Activated T-cell treated with anti-CD3 and anti-CD28 coated beads, Interleukin-2, amount 50 U/mL, for 48 hours (primary cell): ENCODE measurements around the gene SLC22A4.

Experiments used
- DNase-seq, 2 experiments: peaks; one replicate each; pipeline ENCODE4 v3.0.0-alpha.2; 2020

Gene SLC22A4

DNA sequence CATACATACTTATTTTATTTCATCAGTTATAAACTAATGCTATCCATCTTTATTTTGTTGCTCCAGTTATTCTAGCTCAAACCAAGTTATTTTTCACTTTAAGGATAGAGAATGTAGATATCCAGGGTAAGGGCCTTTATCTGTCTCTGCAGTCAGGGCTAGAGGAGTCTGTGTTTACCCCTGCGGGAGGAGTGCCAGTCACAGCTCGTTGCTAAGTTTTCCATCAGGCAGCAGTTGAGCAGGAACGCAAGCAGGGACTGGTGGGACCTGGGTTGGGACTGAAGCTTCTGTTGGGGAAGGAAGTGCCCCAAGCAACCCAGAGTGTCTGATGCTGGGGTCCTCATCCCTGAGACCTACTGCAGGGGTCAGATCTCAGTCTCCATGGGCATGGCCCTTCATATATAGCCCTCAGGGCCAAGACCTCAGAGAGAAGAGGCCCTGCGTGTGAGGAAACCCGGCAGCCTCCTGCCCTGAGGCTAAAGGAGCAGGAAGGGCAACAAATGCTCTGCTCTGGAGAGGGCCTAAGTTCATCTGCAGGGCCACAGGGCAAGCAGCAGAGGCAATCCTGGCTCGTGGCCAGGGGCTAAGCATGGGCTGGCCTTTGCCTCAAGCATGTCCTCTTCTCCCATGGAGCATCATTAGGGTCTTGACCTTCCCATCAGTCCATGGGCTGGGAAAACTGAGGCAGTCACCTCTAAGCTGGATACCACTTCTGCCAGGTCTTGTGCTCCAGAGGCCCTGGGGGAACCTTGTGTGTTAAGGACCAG, 6.6 kb downstream of the SLC22A4 start:
- DNase-seq: no peak

- no peak for DNase-seq
Observed at GRCh38 chr5:132301344-132302271, 7.4 kb downstream of the SLC22A4 start.

DNA sequence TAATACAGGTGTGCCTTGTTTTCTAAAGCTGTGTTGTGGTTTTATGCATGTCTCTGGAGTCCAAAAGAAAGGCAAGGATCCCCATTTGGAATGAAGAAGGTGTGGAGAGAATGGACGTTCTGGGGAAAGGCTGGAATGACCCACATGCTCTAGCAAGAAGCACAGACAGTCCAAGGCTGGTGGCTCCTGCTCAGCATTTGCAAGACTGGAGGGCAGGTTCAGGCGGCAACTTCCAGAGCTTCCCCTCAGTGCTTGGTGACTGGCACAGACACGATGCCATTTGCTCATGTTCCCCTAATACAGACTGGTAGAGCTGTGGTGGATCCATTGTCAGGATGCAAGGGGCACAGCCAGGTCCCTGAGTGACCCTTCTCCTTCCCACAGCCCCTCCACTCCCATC, 8.2 kb downstream of the SLC22A4 start:
- no peak for DNase-seq

- no peak for DNase-seq
Observed at GRCh38 chr5:132303589-132303988, 9.4 kb downstream of the SLC22A4 start.

DNA sequence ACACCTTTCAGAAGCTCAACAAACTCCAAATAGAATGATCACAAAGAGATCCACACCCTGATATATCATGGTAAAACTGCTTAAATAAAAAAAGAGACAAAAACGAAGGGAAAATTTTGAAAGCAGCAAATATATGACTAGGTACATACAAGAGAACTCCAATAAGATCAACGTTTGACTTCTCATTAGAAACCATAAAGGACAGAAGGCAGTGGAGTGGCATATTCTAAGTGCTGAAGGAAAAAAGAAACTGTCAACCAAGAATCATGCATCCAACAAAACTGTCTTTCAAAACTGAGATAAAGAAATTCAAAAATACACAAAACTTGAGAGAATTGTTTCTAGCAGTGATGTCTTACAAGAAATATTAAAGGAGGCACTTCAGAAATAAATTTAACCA, 11.2 kb downstream of the SLC22A4 start:
- DNase-seq: no peak

- no peak for DNase-seq
Observed at GRCh38 chr5:132308701-132309100, 14.5 kb downstream of the SLC22A4 start.

DNA sequence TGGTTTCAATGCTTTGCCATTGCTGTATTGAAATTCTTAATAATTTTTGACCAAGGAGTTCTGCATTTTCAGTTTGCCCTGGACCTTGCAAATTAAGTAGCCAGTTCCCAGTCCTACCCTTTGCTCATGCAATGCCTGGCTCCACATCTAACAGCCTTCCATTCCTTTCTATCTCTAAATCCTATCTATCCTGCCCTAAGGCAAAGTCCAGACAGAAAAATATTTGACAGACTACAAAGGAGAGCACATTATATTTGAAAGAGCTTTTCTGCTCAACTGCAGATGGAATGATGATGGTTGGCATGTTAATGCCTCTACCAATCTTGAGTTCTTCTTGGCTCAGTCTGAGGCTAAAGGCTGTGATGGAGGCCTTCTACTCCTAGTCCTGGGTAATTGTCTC, 15.5 kb downstream of the SLC22A4 start:
- DNase-seq: no peak

DNA sequence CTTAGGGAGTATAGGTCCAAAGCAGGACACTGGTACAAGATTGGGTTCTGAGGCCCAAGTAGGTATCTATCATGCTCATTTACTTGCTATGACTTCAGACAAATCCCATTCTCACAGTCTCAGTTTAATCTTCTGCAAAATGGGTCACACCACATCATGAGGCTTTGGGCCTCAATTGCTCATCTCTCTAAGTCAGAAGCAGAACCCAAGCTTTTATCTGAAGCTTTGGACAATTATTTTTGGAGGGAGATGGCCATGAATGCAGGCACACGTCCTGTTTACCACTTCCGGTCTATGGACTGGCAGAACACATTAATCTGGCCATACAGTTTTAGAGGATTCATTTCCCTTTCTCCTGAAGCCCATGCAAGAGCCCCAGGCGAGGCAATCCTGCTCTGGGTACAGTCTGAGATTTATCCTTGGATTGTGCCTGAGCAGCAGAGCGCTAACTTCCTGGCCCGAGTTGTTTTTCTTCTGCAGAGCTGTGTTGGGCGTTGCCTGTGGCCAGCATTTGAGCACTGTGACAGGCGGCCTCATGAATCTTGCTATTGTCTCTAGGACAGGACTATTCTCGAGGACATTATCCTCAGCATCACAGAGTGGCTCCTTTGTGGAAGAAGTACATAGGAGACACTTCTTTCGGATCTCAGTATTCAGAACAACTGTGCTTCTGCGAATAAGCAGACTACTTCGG, 16.1 kb downstream of the SLC22A4 start:
- DNase-seq: no peak

DNA sequence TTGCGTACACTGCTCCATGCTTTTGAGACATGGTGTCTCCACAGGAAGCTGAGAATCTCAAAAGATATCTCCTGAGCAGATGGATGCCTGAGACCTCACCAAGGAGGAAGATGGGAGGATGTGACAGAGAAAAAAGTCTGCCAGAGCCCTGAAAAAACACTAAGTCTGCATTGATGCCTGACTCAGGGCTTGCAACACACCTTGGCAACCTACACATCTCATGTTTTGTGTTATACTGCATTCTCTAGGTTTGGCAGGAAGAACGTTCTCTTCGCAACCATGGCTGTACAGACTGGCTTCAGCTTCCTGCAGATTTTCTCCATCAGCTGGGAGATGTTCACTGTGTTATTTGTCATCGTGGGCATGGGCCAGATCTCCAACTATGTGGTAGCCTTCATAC, 19.2 kb downstream of the SLC22A4 start:
- DNase-seq: no peak

- DNase-seq: no peak
Observed at GRCh38 chr5:132313961-132314432, 19.8 kb downstream of the SLC22A4 start.

GRCh38 chr5:132315529-132316067, 21.4 kb downstream of the SLC22A4 start:
- no peak for DNase-seq

DNA sequence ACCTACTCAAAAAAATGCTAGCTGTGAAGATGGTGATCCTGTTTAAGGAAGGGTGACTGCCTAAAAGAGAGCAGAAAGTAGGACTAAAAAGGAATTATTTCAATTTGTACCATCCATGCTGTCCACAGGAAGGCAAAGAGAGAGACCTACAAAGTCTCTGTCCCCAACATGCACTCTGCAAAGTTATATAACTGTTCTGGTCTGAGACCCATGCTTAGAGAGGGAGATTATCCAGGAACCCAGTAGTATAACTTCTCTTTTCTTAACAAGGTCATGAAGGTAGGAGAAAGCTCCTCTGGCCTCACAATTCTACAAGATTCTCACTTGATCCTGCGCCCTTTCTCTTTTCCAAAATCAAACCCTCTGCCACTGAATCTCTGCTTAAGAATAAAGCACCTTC, 25.8 kb downstream of the SLC22A4 start:
- DNase-seq: no peak

GRCh38 chr5:132321109-132321721, 27.0 kb downstream of the SLC22A4 start:
- DNase-seq: no peak

DNA sequence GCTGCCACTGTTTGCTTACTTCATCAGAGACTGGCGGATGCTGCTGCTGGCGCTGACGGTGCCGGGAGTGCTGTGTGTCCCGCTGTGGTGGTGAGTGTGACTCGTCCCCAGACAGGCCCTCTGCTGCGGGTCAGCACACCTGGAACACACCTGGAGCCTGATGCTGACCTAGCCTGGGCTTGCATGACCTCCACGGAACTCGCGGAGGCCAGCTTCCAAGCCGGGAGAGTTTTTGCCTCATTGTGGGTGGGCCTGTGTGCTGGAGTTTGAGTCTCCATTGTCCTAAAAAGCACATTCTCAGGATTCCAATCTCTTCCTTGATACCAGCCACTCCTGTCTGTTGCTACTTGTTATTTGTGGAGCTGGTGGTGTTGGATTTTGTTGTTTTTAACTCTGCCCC, 28.1 kb downstream of the SLC22A4 start:
- DNase-seq: no peak

DNA sequence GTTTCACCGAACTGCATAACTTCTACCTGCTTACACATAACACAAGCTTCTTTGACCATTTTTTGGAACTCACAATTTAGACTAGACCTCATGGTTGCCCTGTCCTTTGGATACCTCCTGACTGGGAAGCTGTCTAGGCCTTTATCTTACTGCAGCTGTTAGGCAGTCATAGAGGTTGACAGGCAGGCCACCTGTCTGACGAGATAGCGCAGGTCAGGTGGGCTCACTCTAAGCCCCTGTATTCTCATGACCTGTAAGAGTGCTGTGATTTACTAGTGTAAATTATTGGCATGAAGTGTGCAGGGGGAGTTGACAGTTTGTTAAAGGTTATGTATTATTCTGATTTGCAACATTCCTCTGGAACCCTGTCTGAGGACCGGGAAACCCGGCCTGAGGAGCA, 29.0 kb downstream of the SLC22A4 start:
- DNase-seq: no peak

- DNase-seq: no peak
Observed at GRCh38 chr5:132325691-132326090, 31.5 kb downstream of the SLC22A4 start.

DNA sequence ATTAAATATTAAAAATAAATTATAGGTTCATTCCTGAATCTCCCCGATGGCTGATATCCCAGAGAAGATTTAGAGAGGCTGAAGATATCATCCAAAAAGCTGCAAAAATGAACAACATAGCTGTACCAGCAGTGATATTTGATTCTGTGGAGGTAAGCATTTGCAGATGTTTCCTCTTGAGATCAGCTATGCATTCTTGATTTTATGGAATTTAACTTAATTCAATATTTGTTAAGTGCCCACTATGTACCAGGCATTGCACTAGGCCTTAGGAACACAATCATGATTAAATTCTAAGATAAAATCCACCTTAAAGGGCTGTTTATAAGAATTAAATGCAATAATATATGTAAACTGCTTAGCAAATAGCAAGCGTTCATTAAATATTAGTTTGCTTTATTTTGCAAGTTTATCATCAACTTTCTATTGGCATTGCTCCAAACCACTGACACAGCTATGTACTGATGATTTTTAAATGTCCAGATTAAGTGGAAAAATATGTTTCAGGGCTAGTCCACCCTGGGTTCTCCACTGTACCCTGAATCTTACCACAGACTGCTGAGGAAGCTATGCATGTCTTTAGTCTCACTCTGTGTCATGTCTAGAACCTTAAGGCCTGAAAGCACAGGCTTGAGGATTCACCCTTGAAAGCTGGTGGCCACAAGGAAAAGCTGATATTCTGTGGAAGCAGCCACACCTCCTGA, 33.2 kb downstream of the SLC22A4 start:
- no peak for DNase-seq

DNA sequence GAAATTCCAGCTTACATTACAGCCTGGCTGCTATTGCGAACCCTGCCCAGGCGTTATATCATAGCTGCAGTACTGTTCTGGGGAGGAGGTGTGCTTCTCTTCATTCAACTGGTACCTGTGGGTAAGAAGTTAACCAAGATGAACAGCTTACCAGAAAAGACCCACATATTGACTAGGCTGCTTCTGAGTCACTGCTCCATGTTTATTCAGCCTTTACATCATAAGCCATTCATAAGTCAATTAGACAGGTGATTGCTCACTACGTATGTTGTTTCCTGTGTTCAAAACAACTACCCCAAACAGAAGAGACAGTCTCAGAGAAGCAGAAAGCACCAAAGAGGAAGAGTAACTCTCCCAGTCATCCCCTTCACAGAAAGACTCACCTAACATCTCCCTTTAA, 40.6 kb downstream of the SLC22A4 start:
- DNase-seq: no peak

DNA sequence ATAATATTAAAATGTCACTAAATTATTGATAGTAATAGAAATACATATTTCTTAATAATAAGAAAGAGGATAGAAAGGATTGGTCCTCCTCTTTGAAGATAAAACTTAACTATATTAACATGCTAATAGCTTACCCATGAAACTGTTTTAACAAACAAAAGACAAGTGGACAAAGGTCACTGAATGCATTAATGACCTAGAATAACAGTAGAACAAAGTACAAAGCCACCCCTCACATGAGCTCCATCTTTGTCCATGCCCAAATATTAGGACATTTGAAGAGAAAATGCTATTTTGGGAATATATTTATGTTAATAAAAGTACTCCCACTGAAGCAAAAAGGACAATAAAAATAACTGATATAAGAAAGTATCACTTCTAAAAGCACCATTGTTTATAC, 41.2 kb downstream of the SLC22A4 start:
- no peak for DNase-seq

GRCh38 chr5:132339502-132339901, 45.3 kb downstream of the SLC22A4 start:
- no peak for DNase-seq

DNA sequence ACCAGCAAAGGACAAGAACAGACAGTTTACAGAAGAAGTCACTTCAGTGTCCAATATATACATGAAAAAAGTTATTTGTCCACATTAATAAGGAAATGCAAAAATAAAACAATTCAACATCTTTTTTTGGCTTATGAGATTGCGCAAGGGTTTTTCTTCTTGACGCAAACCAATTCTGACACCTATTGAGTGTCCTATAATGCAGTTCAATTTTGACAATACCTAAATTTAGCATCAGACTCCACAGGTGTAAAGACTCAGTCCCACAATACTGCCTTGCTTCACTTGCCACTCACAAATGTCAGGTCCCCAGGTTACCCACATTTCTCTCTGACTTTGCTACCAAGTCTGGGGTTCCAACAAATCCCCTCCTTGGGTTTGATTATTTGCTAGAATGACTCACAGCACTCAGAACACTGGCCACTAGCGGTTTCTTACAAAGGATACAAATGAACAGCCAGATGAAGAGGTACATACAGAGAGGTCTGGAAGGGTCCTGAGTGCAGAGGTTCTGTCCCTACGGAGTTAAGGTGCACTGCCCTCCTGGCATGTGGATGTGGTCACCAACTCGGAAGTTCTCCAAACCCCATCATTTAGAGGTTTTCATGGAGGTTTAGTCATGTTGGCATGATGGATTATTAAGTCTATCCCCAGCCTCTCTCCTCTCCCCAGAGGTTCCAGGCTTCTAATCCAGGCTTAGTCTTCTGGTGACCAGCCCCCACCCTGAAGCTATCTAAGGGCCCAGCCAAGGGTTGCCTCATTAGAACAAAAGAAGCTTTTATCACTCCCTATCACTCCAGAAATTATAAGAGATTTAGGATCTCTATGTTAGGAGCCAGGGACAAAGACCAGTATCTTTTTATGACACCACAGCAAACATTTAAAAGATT, 48.3 kb downstream of the SLC22A4 start:
- no peak for DNase-seq
